Fibroblast of skin of scalp (primary cell): Measurements from ENCODE around the gene WT1.

Source experiments
- DNase-seq: peaks from one replicate; pipeline ENCODE4 v3.0.0-alpha.2; 2013

The WT1 gene

DNA sequence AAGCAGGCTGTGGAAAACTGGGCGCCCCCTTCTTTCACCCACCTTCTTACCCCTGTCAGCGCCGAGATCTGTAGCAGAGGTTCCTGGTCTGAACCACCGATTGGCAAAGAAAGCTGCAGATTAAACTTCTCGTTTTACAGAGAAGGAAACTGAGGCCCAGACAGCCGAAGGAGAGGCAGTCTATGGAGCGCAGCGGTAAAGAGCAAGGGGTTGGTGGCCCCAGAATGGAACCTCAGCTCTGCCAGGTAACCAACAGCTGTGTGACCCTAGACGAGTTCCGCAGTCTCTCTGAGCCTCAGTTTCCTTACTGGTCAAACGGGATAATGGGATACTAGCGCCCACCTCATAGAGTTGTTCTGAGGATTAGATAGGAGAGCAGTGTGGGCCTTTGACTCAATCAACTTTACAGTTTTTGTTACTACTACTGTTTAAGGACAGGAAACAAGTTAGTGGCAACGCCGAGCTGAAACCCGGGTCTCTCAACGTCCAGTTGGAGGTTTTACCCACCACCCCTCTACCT is 3.1 kb upstream of the WT1 start:
- DNase-seq, result no peak

DNA sequence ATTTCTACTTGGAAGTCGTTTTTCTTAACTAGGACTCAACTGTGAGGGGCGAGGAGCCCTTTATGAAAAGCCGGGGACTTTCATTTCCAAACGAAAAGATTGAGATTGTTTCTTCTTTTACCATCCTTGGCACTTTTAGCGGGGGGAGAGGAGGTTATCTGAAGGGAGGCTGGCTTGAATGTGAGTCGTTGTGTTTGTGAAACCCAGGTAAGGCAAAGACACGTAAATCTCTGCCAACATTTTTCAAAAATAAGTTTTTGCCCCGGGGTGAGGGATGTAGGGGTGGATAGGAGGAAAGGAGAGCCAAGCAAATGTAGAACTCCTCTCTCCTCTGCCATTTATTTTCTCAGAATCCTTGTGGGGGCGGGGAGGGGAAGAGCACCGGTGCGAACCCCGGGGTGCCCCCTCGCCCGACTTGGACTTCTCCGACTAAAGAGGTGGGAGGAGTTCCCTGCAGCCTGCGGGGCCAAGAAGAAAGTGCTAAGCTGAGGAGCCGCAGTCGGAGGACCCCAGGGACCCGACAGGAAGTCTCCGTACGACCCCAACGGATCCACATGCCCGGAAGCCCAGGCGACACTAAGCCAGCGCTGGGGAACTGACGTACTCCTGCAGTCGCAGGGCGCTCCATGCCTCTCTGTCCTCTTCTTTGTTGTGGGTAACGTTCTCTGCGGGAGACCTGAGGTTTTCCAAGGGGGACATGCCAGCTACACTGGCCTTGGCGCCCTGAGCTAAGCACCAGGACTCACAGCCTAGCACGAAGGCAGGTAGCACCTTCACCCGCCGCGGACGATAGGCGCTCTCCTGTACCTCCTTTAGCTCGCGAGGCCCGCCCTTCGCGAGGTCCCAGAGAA is 2.4 kb upstream of the WT1 start:
- no peak for DNase-seq

DNA sequence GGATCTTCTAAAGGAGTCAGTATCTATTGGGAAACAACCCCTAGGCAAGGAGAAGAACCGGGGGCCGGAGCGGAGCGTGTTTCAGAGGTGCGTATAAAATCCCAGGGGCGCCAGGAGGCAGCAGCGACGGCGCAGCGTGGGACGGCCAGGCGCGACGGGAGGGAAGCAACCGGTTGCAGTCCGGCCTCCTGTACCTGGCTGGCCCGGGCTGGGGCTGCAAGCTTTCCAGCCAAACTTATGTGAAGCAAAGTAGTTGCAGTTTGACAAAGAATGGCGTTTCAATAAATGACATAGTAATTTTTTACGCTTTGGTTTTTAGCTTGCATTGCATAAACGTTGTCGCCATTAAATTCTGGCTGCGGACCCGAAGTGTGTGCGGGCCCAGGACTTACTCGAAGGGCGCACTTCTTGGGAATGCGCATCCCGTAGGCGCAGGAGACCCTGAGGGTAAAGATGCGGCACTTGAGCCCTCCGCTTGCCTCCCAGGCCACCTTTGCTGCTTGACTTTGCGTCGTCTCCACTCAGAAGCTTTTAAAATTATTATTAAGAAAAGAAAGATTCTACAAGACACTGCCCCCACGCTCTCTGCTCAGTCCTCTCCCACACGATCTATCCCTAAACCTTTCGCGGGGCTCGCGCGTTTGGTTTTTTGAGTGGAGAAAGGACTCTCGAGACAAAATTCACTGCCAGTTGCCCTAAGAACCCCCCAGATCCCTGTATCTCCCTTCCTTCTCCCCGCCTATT is 1.6 kb upstream of the WT1 start:
- DNase-seq, result no peak

DNA sequence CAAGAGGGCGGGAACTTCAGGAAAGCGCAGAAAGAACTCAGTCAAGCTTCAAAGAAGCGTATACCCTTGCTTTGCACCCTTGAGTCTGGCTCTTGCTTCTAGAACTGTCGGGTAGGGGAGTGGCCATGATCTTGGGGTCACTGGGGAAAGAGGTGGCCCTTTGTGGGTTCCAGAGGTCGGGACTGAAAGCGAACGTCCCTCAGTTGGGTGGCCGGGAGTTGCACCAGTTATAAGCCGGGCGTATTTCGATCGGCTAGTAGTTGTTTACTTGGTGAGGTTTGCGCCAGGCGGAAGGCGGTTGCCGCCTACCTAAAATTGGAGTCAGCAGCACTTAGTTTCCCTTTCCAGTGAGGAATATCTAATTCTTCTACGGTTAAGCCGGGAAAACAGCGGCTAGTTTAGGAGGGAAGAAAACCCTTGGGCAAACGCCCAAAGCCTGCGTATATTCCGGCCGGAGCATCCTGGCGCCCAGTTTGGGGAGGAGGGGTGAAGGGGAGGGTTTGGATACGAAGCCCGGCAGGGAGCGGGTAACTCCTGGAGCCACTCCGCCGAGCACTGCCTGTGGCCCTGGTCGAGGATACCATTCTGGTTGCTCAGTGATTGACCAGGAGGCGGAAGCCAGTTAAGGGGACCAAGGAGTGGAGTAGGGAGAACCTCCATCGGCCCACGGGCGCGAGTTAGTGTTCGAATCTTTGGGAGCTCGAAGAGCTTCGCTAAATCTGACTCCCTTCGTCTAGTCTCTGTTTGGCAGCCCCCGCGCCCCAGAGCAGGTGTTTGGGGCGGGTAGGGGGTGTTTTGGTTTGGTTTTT is 807 bp upstream of the WT1 start:
- DNase-seq, result no peak

DNA sequence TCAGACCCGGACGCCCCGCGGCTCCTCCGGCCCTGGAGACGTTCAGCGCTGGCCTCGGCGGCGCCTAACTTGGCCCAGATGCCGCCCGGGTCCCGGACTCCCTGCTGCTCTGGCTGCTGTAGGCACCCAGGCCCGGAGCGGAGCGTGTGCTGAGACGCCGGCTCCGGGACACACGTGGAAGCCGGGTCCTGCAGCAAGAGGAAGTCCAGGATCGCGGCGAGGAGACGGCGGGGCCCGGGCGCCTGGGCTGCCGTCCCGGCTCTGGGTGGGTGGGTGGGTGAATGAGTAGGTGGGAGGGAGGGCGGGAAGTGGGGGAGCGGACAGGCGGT is 223 bp downstream of the WT1 start:
- DNase-seq, result no peak

DNA sequence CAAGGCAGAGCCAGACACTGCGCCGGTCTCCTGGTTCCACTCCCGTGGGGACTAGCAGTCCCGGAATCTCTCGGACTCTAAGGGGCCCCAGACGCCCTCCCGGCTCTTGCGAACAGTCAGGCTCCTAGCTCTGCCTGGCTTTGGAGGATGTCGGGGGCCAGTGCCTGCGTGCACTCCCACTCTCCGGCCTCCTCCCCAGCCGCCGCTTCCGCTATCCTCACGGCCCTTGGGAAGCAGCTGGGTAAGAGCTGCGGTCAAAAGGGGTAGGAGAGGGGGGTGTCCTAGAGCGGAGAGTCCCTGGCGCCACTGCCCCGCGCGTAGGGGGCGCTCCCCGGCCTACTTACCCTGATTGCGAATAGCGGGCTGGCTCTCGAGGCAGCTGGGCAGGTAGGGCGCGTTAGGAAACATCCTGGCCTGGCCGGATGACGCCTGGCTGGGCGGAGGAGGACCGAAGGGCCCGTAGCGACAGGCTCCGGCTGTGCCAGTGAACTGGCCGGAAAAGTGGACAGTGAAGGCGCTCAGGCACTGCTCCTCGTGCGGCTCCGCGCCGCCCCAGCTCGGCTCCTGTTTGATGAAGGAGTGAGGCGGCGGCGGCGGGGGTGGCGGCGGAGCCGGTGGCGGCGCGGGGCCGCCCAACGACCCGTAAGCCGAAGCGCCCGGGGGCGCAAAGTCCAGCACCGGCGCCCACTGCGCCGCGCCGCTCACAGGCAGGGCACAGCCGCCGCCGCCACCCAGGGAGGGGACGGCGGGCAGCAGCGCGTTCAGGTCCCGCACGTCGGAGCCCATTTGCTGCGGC is 785 bp downstream of the WT1 start:
- DNase-seq, result no peak

DNA sequence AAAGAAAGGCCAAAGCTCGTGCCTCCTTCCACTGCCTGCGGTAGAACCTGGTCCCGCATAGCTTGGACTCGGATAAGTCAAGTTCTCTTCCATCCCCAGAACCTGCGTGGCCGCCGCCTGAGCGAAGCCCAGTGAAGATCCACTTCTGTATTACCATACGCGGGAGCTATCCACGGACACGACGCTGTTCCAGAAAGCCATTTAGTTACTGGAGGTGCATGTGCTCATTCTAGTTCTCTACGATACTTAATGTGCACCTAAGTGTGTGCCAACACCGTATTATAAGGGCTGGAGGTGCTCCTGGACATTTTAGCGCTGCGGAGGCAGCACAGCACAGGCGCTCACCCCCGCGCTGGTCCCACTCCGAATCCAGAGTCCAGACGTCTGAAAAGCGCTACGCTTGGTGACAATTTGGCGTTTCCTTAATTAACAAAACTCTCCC is 1.4 kb downstream of the WT1 start:
- no peak for DNase-seq

DNA sequence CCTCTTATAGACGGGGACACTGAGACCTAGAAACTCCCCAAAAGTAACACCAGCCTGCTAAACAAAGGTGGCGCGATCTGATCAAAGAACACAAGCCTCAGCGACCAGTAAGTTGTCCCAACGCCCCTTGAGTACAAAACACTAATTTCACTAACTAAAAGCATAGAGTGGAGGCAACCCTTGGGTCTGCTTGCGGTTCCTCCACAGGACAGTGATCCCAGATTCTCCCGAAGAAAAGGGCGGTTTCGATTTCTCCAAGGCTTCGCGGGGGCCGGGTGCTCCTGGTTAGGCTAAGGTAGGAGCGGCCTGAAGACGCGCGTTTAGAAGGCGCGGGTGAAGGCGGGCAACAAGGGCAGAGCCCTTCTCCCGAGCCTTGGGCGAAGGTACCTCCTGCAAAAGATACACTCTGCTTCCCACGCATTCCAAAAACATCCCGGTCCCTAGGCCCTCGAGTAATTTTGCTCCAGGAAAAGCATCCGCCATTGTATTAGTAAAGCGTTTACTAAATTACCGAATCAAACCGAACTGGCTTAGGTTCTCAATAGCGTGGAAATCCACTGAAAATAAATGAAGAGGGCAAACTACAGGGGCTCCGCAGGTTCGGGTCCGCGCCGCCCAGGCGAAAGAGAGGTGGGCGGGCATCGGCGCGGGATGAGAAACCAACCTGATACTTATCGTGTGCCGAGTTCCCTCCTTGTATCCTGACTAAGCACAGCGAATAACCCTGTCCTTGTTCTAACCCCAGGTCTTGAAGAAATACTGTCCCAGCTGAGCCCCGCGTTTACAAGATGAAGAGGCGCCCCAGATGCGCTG is 2.0 kb downstream of the WT1 start:
- DNase-seq, result no peak

DNA sequence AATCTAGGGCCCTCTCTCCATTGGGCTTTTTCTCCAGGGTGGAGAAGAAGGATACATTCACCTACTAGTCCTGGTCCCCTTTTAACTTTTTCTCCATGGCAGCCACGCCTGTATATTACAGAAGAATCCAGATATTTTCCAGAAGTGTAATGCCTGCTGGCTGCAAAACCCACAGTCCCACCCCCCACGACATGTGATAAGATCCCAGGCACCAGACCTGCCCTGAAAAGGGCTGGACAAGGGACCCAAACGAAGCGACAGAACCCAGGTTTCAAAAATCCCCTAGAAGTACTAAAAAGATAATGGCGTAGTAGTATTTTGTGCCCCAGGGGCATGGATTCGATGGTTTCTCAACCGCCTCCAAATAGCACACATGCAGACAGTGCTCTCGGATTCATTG is 2.8 kb downstream of the WT1 start:
- DNase-seq, result no peak

DNA sequence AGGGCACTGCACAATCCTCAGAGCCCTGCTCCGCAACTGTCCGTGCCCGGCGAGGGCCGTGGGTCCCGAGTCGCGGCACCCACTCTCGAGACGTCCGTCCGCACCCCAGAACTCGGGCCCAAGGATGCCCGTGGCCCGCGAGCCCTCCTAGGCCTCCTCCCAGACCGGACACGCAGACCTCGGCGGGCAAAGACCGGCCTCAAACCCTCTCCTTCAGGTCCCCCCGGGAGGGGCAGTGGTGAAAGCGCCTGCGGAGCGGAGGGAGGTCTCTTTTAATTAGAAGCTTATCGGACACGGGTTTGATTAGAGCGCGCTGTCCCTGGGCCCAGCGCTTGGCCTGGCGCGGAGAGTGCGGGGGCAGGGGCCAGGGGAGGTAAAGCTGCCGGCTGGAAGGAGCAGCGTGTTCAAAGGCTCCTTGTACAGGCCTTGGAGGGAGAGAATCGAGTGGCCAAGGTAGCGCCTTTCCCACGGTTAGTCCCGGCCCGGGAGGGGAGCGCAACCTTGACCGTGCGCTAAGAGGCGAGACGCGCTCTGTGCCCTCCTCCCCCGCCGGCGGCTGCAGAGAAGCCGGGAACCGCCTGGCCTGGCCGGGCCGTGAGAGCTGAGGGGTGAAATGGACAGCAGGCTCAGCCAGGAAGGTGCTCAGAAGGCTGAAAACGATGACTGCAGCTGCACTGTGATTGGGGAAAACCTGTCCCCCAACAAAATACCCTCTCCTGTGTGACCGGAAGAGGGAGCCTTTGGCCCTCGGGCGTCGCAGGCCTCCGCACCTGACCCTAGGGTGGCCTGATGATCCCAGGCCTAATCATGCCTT is 4.6 kb downstream of the WT1 start:
- DNase-seq, result no peak

DNA sequence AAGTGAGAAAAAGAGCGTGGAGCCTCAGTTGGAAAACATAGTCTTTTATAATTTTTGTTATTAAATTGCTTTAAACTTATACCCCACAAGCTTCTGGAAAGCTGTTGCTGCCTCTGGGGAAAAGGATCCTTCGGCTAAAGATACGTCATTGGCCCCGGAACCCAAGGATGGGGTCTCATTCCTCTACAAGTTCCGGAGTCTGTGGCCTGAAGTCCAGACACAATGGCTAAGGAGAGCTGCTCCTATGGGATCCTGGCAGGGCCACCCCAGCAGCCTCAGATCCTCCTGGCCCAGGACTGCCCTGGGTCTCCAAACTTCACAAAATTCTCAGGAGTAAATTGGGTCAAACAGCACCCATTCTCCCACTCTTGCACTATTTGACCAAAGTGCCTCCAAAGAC is 5.9 kb downstream of the WT1 start:
- no peak for DNase-seq

DNA sequence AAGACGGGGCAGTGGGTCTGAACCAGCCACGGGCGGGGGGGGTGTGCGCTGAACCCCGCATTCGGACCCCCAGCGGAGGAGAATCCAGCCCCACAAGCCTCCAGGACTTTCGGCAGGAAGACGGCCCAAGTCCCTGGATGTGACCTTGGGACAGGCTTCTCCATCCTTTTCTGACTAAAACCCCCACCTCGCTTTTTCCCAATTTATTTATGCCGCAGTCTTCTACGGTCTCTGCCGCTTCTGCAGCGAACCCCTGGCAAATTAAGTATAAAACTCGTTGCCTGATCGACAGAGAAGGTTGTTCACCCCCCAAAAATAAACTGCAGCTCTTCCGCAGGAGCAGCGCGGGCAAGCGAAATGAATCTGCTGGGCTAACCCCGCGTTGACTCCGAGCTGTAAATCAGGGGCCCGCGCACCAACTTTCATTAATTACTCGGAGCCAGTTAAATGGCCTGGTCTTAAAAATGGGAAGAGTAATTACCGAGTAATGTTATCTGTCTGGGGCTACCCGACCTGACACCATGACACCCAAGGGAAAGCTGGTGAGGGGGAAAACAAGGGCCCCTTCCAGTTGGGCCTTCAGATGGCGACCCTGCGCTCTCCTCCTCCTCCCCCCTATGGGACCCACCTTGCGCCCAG is 6.6 kb downstream of the WT1 start:
- no peak for DNase-seq

DNA sequence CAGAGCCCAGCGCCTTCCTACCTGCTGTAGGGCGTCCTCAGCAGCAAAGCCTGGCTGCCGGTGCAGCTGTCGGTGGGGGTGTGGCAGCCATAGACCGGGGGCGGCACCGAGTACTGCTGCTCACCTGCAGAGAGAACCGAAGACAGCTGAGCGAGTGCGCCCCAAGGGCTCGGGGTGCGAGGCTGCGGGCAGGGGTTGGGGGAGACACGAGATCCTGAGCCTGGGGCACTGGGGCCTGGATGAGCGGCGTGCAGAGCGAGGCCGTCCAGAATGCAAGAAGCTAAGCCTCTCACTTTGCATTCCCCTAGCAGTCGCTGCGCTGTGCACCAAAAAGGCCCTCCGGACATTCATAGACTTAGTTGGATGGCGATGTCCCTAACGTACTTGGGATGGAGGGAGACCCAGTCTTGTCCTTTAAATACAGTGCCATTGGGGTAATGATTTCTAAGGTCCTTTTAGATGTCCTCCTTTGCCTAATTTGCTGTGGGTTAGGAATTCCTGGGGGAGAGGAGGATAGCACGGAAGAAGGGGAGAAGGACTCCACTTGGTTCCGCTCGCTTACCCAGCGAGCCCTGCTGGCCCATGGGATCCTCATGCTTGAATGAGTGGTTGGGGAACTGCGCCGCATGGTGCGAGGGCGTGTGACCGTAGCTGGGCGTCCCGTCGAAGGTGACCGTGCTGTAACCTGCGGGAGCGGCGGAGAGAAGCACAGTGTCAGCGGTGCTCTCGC is 7.2 kb downstream of the WT1 start:
- DNase-seq, result no peak

DNA sequence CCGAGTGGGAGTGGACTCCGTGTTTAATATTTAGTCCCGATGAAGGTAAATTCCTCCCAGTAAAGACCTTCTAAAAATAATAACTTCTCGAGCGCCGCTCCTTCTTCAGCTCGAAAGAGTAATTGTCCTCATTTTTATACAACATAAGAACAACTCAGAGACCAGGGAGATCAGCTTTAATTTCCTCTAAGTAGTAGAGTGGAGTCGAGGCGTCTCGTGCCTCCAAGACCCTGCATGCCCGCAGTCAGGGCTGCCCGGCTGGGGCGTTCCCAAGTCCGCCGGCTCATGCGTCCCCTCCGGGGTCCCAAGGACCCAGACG is 7.8 kb downstream of the WT1 start:
- DNase-seq, result no peak

DNA sequence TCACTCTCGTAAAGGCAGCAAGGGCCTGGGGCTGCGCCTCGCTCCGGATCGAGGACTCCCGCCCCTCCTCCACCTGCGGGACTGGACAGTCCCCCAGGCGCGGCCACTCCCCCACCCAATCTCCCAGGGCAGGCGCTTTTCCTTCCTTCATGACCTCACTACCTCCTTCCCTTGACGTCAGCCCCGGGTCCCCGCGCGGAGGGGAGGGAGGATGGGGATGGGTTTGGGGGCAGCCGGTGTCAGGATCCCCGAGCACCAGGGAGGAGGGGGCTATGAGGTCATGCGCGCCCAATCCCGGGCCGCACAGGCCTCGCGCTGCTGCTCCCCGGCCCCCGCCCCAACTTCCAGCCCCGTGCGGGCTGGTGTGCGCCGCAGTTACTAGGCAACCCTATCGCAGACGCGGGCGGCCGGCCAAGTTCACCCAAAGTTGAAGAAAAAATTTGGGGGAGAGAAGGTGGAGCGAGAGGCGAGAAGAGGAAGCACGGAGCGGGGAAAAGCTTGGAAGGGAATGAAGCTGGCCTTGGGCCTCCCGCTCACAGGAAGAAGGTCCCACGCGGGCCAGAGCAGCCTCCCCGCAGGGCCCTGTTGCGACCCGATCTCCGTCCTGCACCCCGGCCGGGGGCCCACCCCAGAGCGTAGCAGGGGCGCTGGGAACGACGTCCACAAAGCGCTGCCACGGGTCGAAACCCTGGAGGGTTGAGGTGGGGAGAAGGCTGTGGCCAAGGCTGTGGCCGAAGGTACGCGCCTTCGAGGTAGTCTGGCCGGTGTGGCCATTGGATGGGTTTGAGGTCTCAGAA is 8.3 kb downstream of the WT1 start:
- DNase-seq, result no peak

DNA sequence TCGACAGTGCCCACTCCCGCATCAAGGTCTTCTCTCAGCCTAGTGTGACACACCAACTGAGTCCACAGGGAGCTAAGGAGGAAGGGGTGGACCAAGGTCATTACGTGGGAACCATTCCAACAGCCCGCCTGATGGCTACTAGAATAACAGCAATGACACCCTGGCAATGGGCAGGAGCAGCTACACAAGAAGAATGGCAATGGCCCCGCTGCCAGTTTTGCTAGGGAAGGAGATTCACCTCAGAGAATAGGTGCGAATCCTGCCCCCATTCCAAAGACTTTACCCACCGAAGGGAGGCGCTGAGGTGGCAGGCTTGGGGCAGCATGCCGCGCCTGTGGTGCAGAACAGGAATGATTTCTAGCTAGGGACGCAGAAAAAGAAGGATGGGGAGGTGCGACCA is 9.1 kb downstream of the WT1 start:
- no peak for DNase-seq

DNA sequence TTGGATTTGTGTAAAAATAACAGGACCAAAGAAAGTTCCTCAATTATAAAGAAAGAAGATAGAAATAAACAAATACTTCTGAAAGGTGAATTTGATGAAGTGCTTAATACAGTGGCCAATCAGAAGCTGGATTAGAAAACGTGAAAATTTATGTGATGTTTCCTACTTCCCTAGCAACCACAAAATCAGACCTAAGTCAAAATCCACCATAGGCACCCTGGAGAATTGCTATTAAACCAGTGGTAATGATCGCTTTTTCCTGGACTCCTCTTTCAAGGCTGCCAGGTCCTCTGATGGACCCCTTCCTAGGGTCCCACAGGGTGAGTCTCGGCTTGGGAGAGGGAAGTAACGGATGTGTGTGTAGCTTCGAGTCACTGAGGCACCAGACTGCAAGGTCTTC is 9.6 kb downstream of the WT1 start:
- no peak for DNase-seq

DNA sequence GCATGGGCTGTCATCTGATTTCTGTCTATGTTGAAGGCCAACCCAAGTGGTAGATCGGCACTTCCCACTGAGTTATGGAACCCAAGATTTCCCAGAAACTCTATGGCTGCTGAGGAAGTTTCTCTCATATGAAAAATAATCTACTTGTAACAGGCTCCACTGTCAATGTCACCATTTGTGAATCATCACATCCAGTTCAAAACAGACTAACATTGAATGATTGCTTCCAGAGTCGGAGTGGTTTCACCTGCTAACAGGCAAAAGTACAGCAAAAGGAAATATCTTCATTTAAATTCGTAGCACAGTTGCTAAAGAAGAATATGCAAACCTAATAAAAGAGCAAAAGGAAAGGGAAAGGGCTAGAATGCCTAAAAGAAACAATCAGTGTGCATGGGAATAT is 12.8 kb downstream of the WT1 start:
- DNase-seq, result no peak

DNA sequence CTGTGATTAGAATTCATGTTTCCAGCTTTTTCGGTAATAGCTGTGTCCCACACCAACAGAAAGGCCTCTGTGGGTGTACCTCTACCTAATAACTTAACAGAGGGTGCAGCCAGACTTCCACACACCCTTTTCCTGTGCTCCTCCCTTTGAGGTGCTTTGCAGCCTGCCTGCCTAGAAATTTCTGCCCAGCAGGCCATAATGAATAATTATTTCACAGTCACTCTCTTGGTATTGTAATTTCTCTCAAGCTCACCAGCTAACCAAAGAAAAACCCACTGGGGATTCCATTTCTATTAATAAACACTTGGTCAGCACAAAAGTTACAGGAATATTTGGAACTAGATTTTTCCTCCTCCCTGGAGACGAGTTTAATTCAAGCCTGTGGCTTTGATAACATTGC is 13.3 kb downstream of the WT1 start:
- DNase-seq, result peak; percentile 6
